ENCODE data around the gene SCN9A.

- no peak for TF ChIP-seq CTCF (IDR thresholded peaks at IDR 0.05; ENCODE audit: low read depth, low read length, poor library complexity, severe bottlenecking)
- TF ChIP-seq EZH2phosphoT487 (IDR thresholded peaks at IDR 0.05; ENCODE audit: borderline replicate concordance, low read length), result no peak
These were observed 223.7 kb downstream of the SCN9A start for GRCh38 chr2:166152064-166152463.
